Eye (tissue), 1 donor: Measurements from ENCODE around the gene HELZ2.
"Not testable (repeated sequence)": the region's sequence is repeated elsewhere in the genome, so short reads cannot be mapped to it uniquely, and the experiment has no call there.

Source experiments
- DNase-seq: peaks from one replicate; pipeline ENCODE4 v3.0.0-alpha.2; 2015

The HELZ2 gene, protein sequence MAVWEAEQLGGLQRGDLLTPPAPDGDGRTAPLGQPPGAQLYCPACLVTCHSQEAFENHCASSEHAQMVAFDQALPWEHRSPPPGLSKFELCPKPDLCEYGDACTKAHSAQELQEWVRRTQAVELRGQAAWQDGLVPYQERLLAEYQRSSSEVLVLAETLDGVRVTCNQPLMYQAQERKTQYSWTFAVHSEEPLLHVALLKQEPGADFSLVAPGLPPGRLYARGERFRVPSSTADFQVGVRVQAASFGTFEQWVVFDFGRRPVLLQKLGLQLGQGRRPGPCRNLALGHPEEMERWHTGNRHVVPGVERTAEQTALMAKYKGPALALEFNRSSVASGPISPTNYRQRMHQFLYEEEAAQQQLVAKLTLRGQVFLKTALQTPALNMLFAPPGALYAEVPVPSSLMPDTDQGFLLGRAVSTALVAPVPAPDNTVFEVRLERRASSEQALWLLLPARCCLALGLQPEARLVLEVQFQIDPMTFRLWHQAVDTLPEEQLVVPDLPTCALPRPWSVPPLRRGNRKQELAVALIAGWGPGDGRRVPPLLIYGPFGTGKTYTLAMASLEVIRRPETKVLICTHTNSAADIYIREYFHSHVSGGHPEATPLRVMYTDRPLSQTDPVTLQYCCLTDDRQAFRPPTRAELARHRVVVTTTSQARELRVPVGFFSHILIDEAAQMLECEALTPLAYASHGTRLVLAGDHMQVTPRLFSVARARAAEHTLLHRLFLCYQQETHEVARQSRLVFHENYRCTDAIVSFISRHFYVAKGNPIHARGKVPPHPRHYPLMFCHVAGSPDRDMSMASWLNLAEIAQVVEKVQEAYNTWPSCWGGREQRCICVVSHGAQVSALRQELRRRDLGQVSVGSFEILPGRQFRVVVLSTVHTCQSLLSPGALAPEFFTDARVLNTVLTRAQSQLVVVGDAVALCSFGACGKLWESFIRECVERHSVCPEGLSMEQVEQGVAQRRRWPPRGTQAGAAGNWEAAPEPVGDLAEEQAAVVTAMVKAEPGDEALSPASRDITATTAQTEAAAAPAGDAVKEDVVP (N-terminal part only)

DNA sequence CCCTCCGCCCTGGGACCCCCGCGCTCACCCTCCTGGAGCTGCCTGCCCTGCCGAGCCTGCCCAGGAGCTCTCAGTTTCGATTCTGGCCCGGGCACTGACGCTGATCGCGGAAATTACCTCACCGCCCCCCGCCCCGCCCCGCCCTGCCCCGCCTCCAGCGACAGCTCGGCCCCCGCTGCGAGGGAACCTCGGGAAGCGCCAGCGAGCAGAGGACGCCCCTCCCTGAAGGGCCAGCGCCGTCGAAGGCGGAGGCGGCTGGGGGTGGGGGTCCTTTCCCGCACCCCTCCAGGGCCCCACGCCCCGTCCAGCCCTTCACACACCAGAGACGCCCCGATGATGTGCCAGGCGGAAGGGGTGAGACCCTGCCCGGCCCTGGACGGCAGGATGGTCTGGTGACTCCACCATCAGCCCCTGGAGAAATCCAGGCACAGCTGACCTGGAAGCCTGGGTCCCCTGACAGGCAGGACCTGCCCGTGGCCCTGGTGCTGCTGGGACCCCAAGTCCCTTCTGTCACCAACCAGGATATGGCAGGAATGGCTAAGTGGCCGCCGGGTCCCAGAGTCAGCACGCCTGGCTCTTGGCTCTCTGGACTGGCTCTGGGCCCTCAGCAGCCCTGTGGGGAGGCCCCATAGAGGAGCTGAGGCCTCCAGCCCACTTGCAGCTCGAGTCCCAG, at the start of gene HELZ2:
HELZ2 (minus strand) TSS at position 84 of the 673 bp plus-strand sequence. CDS start 1,854 bp downstream, outside the sequence.
- DNase-seq, result peak; percentile 67

DNA sequence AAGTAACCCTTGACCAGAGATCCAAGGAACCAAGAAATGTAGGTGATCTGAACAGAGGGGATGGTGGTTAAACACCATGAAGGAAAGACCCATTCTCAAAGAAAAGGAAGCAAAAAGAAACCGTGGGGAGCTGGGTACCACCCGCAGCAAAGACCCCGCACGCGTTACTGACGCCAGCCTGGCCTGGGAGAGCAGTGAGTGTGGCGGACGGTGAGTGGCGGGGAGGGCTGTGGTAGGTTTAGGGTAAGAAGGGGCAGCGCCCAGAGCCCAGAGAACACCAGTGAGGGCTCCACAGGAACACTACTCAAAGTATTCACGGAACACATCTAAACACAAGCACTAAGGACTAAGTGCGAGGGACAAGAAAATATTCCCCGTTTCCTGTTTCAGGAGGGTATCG, 48.7 kb upstream of the HELZ2 start:
- no peak for DNase-seq

DNA sequence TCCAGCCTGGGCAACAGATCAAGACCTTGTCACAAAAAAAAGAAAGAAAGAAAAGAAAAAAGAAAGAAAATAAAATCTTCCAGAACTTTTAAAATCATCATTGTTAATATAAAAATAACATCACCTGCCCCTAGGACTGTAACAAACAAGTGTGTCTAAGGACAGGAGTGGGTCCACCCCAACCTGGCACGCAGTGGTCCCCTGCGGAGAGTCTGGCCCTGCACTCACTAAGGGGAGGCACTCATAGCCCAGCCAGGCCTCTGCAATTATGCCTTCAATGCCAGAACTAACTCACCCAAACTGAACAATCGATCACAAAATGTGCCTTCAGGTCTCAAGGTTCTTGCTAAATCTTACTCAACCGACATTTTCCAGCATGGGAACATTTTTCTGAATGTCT, 48.1 kb upstream of the HELZ2 start:
- DNase-seq, result no peak

DNA sequence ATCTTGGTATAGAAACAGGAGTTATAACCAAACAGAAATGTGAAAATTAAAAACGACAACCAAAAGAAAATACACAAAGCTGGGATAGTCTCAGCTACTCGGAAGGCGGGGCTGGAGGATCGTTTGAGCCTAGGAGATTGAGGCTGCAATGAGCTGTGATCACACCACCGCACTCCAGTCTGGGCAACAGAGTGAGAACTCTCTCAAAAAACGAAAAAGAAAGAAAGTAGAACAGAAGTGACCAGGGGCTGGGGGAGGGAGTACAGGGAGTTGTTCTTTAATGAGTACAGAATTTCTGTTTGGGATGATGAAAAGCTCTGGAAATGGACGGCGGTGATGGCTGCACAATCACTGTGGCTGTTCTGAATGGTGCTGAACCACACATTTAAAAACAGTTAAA, 47.0 kb upstream of the HELZ2 start:
- DNase-seq, result no peak

DNA sequence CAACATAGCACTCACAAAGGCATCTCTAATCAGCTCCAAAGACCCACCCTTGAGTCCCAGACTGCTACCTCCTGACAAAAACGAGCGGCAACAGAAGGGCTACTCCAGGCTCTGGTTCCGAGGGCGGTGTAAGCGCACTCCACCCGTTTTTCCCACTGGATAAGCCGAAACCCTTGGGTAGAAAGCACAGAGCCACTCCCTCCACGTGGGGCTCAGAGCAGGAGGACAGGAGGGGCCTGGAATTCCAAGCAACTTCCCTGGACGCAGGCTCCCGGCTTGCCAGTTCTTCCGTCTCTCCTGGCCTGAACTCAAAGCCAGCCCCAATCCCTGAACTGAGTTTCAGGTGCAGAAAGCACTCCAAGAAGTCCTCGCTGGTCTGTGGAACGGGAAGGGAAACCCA, 45.5 kb upstream of the HELZ2 start:
- DNase-seq, result no peak

DNA sequence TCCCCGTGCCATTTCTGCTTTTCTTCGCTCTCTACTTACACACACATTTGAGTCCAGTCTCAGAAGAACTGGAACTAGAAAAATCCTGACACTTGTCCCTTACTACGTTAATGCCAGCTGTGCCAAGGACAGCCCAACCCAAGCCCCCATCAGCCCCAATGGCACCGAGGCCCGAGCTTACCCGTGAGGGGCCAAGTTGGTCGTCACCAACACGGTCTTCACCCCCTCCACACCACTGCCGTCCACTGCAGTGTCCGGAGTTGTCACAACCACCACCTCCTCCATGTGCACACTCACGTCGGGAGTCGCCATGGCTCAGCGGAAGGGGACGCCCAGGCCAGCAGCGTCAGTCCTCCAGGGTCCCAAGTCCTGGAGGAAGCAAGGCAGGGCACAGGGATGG, 45.0 kb upstream of the HELZ2 start:
- no peak for DNase-seq

DNA sequence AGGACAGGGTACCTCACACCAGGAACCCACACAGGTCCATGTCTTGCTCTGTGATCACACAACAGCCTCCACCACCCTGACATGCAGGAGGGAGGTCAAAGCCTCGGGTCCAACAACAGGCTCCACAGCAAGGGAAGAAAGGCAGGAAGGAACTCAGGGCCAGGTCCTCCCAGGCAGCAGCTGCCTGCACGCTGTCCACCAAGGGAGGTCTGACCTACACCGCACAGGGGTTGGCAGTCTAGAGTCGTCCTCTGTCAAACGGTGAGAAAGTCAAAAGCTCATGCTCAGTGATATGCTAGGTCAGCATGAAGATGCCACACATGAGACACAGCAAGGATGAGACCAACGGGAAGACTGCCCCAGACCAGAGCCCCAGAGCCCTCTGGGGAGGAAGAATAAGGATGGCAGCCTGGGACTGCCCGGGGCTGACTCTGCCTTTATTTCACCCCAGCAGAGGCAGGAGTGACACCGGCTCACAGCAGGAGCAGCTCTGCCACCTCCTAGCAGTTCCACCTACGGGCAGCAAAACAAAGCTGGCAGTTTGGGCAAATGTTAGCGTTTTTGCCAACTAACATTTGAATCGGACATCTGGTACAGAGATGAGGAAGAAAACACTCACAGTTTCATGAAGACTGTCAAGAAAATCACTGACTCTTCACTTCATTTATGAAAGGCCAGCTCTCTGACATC, 44.4 kb upstream of the HELZ2 start:
- no peak for DNase-seq

DNA sequence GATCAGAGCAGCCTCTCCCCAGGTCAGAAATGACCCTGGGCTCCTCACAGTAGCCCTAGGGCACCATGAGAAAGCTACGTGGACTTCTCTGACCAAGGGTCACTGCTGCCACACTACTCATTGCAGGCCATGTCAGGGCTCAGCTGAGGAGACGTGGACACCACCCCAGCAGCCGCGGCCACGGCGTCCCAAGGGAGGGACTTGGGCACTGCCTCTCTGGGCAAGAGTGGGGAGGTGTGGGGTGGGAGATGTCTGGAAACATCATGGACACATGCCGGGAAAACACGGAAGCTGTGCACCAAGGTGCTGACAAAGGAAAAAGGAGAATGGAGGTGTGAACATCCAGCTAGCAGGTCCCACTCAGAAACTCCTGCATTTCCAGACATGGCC, 43.8 kb upstream of the HELZ2 start:
- DNase-seq, result no peak

DNA sequence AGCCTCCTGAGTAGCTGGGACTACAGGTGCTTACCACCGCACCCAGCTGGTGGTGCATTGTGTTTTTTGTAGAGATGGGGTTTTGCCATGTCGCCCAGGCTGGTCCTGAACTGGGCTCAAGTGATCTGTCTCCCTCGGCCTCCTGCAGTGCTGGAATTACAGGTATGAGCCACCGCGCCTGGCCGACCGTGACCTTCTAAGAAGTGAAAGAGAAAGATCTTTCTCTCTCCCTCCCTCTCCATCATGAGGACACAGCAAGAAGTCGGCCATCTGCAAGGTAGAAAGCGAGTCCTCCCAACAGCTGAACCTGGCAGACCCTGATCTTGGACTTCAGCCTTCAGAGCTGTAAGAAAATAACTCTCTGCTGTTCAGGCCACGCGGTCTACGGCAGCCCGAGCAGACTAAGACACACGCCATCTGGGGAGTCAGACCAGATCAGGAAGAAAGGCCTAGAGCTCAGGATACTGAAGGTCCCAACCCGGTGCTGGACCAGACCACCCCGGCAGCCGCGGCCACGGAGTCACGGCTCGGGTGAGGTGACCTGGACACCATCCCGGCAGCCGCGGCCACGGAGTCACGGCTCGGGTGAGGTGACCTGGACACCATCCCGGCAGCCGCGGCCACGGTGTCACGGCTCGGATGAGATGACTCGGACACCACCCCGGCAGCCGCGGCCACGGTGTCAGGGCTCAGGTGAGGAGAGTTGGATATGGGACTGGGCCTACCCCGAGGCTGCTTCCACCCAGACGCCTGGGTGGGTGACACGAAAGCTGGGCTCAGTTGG, 43.2 kb upstream of the HELZ2 start:
- no peak for DNase-seq

DNA sequence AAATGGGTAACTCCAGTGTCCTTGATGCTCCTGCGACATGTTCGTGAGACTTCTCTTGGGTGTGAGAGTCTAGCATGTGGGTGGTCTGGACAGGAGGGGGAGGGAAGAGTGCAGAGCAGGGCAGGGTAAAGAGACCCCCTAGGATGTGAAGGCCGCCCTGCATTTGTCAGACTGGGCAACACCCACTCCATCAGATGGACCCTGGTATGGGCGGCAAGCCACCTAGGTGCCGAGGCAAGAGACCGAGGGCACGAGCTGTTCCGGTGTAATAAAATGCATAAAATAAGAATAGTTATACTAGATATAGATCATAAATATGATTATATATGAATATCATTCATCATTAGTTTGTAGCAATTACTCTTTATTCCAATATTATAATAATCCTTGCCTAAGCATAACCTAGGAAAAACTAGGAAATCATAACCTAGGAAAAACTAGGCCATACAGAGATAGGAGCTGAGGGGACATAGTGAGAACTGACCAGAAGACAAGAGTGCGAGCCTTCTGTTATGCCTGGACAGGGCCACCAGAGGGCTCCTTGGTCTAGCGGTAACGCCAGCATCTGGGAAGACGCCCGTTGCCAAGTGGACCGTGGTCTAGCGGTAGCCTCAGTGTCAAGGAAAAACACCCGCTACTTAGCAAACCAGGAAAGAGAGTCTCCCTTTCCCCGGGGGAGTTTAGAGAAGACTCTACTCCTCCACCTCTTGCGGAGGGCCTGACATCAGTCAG, 40.0 kb upstream of the HELZ2 start:
- DNase-seq, result not testable (repeated sequence)

DNA sequence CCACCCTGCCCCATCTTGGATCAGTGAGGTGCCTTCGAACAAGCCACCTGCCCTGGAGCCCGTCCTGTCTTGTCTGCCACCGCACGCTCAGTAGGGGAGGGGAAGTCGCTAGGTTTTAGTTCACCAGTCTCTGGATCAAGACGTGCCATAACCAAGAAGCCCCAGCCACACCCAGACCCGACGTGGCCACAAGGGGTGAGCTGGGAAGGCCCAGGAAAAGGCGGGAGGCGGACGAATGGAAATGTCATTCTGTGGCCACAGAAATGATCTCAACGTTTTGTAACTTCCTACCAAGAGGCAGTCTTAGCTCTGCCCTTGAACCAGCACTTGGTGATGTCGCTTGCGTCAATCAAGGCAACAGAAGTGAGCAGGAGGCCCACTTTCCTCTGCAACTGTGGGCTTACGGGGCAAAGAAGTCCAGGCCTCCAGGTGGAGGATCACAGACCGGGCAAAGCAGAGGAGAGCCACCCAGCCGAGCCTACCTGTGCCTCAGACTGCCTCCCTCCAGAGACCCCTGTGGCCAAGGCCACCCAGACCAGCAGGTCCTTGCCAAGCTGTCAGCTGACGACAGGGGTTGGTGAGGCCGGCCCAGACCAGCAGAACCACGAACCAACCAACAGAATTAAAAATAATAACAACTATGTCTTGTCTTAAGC, 38.4 kb upstream of the HELZ2 start:
- DNase-seq, result no peak

DNA sequence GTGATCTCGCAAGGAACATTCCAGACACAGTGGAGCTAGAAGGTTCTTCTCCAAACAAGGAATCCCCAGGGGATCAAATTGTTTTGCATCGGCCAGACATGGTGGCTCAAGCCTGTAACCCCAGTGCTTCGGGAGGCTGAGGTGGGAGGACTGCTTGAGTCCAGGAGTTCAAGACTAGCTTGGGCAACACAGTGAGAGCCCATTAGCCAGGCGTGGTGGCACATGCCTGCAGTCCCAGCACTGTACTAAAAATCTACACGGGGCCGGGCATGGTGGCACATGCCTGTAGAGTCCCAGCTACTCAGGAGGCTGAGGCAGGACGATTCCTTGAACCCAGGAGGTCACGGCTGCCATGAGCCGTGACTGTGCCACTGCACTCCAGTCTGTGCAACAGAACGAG, 37.6 kb upstream of the HELZ2 start:
- no peak for DNase-seq

DNA sequence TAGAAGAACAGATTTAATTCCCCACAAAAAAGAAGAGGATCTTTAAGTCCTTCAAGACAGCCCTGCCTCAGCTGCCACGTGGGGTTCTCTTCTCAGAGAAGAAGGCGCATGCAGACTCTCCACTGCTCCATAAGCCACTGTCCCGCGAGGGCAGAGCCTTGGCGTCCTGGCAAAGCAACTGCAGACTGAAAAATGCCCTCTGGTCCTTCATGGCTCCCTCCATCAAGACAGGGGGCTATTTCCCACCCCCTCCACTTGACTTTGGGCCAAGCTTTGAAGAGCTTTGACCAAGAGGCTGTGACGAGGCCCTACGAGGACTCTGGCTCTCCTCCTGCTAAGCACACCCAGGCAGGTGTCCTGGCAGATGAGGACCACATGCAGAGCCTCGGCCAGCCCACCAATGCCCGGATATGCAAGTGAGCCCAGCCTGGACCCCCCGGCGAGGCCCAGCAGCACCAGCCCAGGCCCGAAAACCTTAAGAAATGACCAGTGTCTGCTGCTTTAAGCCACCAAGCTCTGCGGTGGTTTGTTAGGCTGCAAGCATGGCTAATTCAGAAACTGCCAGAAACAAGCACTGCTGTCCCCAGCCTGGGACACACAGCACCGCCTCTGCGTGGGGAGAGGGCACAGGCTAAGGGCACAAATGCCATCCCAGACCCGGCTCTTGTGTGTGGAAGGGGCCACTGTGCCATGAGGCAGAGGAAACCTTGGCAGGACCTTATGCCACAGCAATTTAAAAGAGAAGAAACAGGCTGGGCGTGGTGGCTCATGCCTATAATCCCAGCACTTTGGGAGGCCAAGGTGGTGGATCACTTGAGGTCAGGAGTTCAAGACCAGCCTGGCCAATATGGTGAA, 36.8 kb upstream of the HELZ2 start:
- DNase-seq, result no peak

DNA sequence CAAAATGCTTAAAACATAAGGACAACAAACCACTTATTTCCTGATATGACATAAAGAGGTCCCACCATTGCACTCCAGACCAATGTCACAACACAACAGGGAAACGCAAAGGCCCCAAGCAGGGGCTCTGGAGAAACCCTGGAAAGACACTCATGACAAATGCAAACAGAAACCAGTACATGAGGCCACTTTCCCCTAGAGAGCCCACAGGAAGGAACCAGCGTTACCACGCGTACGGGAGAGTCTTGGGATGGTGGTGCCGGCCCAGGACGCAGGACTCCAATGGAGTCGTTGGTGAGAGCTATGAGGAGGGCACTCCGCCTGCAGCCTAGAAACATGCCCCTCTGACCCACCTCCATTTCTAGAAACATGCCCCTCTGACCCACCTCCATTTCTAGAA, 32.6 kb upstream of the HELZ2 start:
- no peak for DNase-seq

DNA sequence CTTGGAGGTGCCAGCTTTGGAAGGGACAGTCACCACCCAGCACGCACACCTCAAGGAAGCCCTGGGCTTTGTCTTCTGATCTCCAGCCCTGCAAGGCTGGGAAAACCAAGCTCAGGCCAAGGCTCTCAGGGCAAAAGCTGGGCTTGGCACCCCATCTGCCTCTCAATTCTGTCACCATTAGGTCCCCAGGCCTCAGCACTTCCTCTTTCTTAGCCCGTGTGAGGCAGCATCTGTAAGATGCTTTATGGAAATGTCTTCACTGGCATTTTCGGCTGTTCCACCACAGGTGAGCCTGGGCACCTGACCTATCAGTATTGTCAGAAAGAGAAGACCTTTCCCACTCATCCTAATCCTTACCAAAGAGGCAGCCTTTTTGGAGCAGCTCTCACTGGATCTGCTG, 28.3 kb upstream of the HELZ2 start:
- no peak for DNase-seq

DNA sequence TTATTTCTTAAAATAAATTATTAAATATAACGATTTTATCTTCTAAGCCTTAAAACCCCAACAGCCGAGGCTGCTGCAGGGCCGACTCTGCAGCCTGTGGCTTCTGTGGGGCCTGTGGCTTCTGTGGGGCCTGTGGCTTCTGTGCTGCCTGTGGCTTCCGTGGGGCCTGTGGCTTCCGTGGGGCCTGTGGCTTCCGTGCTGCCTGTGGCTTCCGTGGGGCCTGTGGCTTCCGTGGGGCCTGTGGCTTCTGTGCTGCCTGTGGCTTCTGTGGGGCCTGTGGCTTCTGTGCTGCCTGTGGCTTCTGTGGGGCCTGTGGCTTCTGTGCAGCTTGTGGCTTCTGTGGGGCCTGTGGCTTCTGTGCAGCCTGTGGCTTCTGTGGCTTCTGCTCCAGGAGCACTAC, 27.6 kb upstream of the HELZ2 start:
- DNase-seq, result not testable (repeated sequence)

DNA sequence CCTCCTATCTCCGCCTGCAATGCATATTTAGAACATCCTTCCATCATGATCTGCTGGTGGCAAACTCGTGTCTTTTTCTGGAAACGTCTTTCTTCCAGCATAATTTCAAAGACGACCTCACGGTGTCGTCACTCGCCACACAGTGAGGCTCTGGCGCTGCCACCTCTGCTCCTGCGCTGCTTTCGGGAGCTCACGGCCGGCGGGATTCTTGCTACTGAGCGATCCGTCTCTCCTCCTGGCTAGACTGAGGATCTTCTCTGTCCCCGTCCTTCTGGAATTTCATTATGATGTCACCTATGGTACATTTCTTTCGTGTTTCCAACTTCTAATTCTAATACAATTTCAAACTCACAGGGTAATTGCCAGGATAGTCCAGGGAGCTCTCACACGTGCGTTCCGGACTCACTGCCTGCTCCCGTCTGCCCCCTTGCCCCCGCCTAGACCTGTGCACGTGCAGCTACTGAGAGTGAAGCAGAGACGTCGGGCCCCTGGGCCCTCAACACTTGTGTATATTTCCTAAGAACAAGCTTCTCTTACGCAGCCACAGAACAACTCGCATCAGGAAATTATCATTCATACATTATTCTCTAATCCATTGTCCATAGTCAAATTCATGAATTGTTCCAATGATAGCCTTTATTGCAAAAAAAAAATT, 25.5 kb upstream of the HELZ2 start:
- DNase-seq, result no peak

DNA sequence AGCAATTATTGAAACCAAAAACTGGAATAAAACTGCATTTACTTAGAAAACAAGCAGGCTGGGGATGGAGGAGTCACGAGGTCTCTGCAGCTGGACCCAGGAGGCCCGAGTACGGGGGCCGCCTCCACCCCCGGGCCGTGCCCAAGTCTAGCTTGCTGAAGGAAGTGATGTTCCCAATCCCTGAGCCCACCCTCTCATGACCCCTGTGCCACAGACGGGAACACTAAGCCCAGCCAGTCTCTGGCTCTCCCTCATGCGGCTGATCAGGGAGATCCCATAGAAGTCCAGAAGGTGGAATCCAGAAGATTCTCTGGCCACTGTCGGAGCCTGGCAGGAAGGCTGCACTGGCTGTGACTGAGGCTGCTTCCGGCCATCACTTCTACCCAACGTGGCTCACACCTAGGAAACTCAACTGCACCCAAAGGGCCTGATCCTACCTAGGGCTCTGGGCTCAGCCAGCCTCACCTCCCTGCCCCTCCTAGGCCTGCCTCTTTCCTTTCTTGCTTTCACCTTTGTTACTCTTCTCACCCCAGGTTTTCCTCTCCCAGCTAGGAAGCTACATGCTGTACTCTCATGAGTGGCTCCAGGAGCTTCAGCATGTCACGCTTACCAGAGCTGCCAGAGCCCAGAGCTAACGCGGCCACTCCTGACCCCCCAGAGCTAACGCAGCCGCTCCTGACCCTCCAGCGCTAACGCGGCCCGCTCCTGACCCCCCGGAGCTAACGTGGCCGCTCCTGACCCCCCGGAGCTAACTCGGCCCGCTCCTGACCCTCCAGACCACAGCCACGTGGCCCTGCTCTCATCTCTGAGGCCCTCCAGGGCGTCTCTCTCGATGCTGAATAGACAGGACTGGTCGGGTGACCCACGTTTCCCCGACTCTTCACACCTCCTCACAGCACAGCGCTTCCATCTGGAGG, 24.7 kb upstream of the HELZ2 start:
- DNase-seq, result no peak
